Upper lobe of right lung (tissue), 1 donor: Measurements from ENCODE around the gene GPC4. TPM values are rescaled to one million over a fixed set of nuclear protein-coding genes. Genes with fewer than 3 reads are reported as not detected.

ENCODE experiments used
- ATAC-seq: fragments of 200-7000 bp; cut with Tn5 transposase; one replicate; pipeline ENCODE4 v1.9.1; 2020; ENCODE audit warnings: mild to moderate bottlenecking, moderate library complexity
- DNase-seq: peaks from one replicate; pipeline ENCODE4 v3.0.0-alpha.2; 2020
- H3K27ac ChIP-seq: fragments of 200-600 bp; one replicate; pipeline ENCODE4 v1.8.0; 2022
- H3K27me3 ChIP-seq: fragments of 200-600 bp; one replicate; pipeline ENCODE4 v1.8.0; 2022; ENCODE audit warnings: mild to moderate bottlenecking
- H3K36me3 ChIP-seq: fragments of 200-600 bp; one replicate; pipeline ENCODE4 v1.8.0; 2022
- H3K4me1 ChIP-seq: fragments of 200-600 bp; one replicate; pipeline ENCODE4 v1.8.0; 2022
- H3K4me3 ChIP-seq: fragments of 200-600 bp; one replicate; pipeline ENCODE4 v1.8.0; 2022; ENCODE audit warnings: mild to moderate bottlenecking
- H3K9me3 ChIP-seq: fragments of 200-600 bp; one replicate; pipeline ENCODE4 v1.8.0; 2022
- CTCF ChIP-seq: fragments of 200-600 bp; IDR thresholded peaks from one replicate; pipeline ENCODE4 v1.8.0; 2022; ENCODE audit warnings: antibody characterized with exemption
- intact Hi-C: fragments of 100-400 bp; cut with DNase I; formaldehyde crosslinking; loops from one replicate; pipeline ENCODE4 v1.11.0; 2022
- total RNA-seq: library from RNA; stranded (reverse); fragmentation: NEBNext Ultra II Directional; extraction: Animal tissue kit (Norgen Biotek cat#: 25700); gene quantifications from one replicate; pipeline ENCODE4 v1.2.1, GENCODE V29; 2021
- donor health status: DM: no; HTN: yes; CAD: no; lungs with severe emphysema.

Gene GPC4
- total RNA-seq, 1 donor from 2014 or later, result 55.5 TPM

- DNase-seq, result no peak
- no peak overlapping the region for H3K4me3 ChIP-seq
- TF ChIP-seq CTCF, result no peak
Observed at GRCh38 chrX:133405498-133406185, 9.6 kb downstream of the GPC4 start.

GRCh38 chrX:133403984-133404383 lies 11.3 kb downstream of the GPC4 start:
- Histone ChIP-seq H3K4me1 (no peaks in the 10 kb centered on the region), H3K4me3 (no peak overlapping the region), H3K27me3 (no peaks in the 10 kb centered on the region), H3K36me3 (no peaks in the 10 kb centered on the region), H3K9me3 (no peaks in the 10 kb centered on the region), H3K27ac (no peak overlapping the region)
- intact Hi-C loops, result no loop called here
- no peak for ATAC-seq
- TF ChIP-seq CTCF, result no peak
- DNase-seq, result no peak

More at GRCh38 chrX:133405498-133406185, 9.6 kb downstream of the GPC4 start:
- no peaks in the 10 kb centered on the region for H3K9me3 ChIP-seq
- no peaks in the 10 kb centered on the region for H3K27me3 ChIP-seq
- ATAC-seq, result no peak
- intact Hi-C loops, result no loop called here
- H3K36me3 ChIP-seq, result no peaks in the 10 kb centered on the region
- H3K4me1 ChIP-seq, result no peaks in the 10 kb centered on the region
- H3K27ac ChIP-seq, result no peak overlapping the region

- H3K36me3 ChIP-seq, result no peaks in the 10 kb centered on the region
- H3K9me3 ChIP-seq, result no peaks in the 10 kb centered on the region
- TF ChIP-seq CTCF, result no peak
- intact Hi-C loops, result no loop called here
- no peaks in the 10 kb centered on the region for H3K27me3 ChIP-seq
- no peak for ATAC-seq
- no peak overlapping the region for H3K27ac ChIP-seq
- DNase-seq, result no peak
- no peaks in the 10 kb centered on the region for H3K4me1 ChIP-seq
- H3K4me3 ChIP-seq, result no peak overlapping the region
Observed at GRCh38 chrX:133402830-133403625, 12.3 kb downstream of the GPC4 start.

GRCh38 chrX:133402042-133402453 lies 13.2 kb downstream of the GPC4 start:
- no peak for TF ChIP-seq CTCF
- DNase-seq (no peak), ATAC-seq (no peak)
- no peaks in the 10 kb centered on the region for H3K9me3 ChIP-seq
- intact Hi-C loops, result no loop called here
- H3K4me3 ChIP-seq, result no peak overlapping the region
- no peaks in the 10 kb centered on the region for H3K4me1 ChIP-seq
- H3K36me3 ChIP-seq, result no peaks in the 10 kb centered on the region
- H3K27me3 ChIP-seq, result no peaks in the 10 kb centered on the region
- no peak overlapping the region for H3K27ac ChIP-seq

- Histone ChIP-seq H3K27me3 (no peaks in the 10 kb centered on the region), H3K4me1 (no peaks in the 10 kb centered on the region), H3K36me3 (no peaks in the 10 kb centered on the region), H3K27ac (no peak overlapping the region), H3K4me3 (no peak overlapping the region), H3K9me3 (no peaks in the 10 kb centered on the region)
- ATAC-seq (no peak), DNase-seq (no peak)
- TF ChIP-seq CTCF, result no peak
- intact Hi-C loops, result no loop called here
Observed at GRCh38 chrX:133401536-133401935, 13.8 kb downstream of the GPC4 start.
